GOT3 (cell line): Measurements from ENCODE around the gene SELENOW.
A peak's percentile ranks its signal among the peaks of the same experiment; 100 is the strongest.
"Not testable (repeated sequence)": the region's sequence is repeated elsewhere in the genome, so short reads cannot be mapped to it uniquely, and the experiment has no call there.

Experiments
- DNase-seq: peaks from one replicate; lab custom pipeline; 2025; ENCODE audit warnings: mixed read lengths; lab: John Stamatoyannopoulos, UW

Gene SELENOW

DNA sequence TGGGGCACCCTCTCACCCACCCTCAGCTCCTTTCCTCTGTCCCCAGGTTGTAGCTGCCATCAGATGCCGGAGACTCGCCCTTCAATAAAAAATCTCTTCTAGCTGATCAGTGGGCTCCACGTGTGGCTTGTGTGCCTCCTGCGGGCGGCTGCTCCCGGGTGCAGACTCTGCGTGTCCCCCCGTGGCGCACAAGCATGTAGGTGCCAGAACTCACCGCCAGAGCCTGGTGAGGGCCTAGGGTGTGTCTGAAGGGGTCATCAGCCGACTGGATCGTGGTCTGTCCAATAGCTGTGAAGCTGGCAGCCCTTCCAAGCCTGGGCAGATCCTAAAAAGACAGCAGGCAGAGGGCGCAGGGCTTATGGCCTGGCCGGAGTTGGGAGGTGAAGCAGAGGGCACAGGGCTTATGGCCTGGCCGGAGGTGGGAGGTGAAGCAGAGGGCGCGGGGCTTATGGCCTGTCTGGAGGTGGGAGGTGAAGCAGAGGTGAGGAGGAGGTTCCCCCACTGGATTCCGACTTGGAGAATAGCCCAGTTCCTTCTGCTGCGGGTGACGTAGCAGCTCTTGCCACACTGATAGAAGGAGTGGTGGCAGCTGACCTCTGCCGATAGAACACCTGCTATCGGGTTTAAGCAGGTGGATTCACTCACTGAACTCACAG lies 21.4 kb upstream of the SELENOW start:
- no peak for DNase-seq

DNA sequence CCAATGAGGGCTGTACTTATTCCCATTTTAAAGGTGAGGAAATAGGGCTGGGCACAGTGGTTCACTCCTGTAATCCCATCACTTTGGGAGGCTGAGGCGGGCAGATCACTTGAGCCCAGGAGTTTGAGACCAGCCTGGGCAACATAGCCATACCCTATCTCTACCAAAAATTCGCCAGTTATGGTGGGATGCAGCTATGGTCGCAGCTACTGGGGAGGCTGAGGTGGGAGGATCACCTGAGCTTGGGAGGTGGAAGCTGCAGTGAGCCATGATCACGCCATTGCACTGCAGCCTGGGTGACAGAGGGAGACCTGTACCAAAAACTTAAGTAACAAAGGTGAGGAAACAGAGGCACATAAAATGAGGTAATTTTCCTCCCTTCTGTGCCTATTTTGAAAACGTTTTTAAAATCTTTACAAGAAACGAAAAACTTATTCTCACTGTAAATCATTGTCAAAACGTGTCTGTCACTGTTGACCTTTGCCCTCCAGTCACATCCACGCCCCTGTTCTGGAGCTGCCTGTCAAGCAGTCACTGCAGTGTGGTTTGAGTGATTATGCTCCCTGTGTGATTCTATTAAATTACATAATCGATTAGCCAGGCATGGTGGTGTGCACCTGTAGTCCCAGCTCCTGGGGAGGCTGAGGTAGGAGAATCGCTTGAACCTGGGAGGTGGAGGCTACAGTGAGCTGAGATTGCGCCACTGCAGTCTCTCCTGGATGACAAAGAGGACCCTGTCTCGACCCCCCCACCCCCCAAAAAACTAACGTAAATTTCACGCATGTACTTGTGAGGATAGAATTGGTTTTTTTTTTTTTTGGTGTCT lies 20.7 kb upstream of the SELENOW start:
- no peak for DNase-seq

DNA sequence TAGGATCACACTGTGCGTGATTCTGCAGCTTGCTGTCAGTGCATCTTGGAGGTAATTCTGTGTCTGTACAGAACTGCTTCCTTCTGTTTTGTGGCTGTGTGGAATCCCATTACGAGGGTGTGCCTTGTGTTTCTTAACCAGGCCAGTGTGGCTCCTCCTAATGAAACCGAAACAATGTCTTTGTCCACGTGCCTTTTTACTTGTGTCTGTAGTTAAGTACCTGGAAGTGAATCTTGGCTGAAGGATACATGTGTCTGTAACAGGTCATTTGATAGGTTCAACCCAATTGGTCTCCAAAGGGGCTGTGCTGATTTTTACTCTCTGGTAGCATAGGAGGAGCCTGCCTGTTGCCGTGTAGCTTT lies 20.1 kb upstream of the SELENOW start:
- no peak for DNase-seq

DNA sequence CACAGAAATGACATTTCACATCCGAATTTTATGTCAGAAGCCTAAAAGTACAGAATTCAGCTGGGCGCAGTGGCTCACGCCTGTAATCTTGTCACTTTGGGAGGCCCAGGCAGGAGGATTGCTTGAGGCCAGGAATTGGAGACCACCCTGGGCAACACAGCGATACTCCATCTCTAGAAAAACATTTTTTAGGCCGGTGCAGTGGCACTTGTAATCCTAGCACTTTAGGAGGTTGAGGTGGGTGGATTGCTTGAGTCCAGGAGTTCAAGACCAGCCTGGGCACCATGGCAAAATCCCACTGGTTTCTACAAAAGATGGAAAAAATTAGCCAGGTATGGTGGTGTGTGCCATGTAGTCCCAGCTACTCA lies 17.9 kb upstream of the SELENOW start:
- DNase-seq: no peak

DNA sequence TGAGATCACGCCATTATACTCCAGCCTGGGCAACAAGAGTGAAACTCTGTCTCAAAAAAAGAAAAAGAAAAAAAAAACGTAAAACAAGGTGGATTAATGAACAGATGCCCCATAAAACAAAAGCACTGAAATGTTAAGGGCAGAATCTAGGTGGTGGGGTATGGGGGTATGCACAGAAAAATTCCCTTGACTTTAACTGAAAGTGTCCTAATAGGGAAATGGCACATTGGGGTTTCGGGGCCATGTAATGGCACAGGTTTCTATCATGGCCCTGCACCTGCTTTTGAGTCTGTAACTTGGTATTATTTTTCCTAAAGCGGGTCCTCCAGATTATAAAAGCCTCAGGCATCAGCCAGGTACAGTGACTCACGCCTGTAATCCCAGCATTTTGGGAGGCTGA lies 16.9 kb upstream of the SELENOW start:
- DNase-seq: no peak

DNA sequence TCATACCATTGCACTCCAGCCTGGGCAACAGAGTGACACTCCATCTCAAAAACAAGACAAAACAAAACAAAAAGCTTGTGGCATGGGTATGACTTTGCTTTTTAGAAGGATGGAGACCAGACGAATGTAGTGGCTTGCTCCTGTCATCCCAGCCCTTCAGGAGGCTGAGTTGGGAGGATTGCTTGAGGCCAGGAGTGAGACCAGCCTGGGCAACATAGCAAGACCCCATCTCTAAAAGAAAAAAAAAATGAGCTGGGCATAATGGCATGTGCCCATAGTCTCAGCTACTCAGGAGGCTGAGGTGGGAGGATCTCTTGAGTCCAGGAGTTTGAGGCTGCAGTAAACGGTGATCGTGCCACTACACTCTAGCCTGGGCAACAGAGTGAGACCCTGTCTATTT lies 16.4 kb upstream of the SELENOW start:
- no peak for DNase-seq

DNA sequence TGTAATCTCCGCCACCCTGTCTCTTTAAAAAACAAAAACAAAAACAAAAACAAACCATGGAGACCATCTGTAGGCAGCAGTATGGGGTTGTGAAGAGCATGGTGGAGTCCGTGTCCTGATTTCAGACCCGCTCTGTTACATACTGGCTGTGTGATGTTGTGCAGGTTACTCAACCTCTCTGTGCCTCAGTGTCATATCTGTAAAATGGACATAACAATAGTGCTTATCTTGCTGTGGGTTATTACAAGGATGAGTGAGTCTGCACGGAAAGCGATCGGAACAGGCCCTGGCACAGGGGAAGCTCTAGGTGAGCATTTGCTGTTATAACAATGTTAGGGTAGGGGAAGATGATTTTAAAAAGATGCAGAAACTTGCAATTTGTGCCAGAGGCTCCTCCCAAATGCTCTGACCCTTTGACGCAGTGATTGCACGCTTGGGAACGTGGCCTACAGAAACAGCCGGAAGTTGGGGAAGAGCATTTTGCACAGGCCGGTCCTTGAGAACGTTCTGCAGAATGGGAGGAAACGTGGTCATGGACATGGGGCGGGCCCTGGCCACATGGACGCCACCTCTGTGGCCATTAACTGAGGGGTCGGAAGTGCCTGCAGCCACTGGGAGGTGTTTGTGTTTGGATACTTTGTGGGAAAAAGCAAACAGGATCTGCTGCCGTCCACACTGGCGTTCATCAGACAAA lies 15.7 kb upstream of the SELENOW start:
- no peak for DNase-seq

DNA sequence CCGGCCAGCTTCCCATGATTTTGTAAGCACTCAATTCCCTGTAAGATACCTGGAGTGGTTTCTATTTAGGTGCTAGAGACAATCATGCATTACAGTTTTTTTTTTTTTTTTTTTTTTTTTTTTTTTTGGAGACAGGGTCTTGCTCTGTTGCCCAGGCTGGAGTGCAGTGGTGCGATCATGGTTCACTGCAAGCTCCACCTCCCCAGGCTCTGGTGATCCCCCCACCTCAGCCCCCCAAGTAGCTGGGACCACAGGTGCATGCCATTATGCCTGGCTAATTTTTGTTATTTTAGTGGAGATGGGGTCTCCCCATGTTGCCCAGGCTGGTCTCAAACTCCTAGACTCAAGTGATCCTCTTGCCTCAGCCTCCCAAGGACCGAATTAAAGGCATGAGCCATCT lies 13.8 kb upstream of the SELENOW start:
- DNase-seq: not testable (repeated sequence)

DNA sequence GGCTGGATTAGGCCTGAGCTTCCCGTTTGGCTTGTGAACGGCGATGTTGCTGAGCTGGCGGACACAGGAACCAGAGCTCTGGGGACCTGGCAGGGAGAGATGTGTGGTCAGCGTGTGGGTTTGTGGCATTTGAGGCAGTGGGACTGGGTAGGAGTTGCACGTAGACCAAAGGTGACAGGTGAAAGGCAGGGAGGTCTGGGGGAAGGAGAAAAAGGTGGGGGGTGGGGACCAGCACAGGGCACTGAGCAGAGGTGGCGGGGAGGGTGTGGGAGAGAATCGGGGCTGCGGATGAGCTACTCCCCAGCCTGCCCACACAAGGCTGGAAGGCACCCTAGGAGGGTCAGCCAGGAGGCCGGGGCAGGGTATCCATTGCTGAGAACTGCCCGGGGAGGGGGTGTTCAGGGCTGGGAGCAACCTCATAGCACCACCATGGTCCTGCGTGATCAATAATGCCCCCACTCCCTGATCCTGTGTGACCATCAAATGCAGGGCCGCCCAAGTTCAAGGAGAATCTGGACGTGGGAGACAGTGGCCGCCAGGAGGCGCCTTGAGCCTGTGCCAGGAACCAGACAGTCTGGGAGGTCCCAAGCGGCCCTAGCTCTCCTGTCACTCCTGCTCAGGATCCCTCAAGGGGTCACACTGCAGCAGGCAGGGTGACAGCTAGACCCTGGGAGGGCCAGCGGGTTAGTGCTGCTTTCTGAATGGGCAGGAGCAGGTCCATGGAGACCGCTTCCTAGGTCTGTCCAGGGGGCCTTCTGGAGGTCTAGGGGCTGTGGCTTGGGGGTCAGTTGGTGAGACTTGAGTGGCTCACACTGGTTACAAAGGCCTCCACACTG lies 12.8 kb upstream of the SELENOW start:
- DNase-seq: peak; percentile 6

DNA sequence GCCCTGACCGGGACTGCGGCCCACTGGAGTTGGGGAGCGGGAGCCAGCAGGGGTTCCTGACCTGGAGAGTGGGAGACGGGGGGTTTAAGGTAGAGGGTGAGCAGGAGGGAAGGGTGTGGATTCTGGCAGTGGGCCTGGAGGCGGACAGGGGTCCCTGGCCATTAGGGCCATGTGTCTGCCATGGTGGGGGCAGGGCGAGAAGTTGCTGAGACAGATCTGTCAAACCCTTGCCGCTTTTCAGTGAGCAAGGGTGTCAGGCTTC lies 12.2 kb upstream of the SELENOW start:
- DNase-seq: no peak

DNA sequence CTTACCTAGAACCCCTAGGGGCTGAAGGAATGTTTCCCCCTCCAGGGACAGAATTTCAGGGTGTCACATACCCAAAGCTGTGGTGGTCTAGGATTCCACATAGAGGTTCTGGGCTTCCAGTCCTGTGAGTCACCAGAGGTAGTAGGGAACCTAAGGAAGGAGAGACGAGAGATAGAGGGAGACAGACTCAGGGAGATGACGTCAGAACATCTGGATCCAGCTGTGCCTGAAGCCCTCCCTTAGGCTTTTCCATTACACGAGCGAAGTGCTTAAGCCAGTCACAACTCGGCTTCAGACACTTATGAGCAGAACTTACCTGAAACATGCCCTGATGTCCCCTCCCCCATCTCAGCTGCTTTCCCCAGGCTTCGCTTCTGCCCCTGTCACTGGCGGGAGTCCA lies 11.8 kb upstream of the SELENOW start:
- no peak for DNase-seq

DNA sequence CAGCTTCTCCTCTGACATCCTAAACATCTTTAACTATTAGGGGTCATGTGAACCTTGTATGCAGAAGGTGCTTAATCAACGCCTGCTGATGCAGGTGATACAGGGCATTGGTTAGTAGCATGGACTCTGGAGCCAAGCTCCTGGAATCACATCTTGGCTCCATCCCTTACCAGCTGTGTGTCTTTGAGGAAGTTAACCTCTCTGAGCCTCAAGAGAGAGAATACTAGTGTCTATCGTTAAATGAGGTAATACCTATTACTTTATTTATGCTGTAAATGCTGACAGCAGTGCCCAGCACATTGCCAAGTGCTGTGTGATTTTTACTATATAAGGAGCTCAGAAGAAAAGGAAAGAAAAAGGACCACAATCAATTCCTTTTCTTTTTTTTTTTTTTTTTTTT lies 11.2 kb upstream of the SELENOW start:
- no peak for DNase-seq

DNA sequence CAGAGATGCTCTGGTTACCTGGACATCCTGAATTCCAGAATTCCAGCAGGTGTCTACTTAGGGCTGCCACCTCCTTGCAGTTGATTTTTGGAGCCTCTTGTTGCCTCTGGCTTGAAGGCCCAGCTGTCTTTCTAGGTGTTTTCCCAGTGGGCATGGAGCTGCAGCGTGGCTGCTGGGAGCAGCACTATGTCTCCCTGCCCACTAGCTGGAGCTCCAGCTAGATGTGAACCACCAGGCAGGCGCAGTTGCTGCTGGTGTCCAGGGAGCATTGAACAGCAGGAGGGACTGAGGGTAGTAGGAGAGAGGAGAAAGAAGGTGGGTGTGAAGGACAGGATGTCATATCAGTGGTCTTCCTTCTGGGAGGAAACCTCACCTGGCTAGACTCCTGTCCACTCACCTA lies 9.9 kb upstream of the SELENOW start:
- DNase-seq: no peak

DNA sequence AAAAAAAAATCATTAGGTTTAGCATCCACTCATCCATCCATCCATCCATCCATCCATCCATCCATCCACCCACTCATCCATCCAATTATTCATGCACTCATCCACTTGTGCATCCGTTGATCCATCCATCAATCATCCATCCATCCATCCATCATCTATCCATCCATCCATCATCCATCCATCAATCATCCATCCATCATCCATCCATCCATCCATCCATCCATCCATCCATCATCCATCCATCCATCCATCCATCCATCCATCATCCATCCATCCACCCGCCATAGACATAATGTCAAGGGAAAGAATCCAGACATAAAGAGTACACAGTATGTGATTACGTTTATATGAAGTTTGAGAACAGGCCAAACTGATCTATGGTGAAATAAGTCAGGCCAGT lies 9.0 kb upstream of the SELENOW start:
- no peak for DNase-seq

DNA sequence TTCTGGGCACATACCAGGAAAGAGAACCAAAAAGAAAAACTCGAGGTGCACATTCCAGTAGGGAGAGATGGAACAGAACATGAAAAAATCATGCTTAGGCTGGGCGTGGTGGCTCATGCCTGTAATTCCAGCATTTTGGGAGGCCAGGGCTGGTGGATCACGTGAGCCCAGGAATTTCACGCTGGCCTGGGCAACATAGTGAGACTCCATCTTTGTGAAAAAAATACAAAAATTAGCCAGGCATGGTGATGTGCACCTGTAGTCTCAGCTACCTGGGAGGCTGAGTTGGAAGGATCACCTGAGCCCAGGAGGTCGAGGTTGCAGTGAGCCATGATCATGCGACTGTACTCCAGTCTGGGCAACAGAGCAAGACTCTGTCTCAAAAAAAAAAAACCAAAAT lies 7.2 kb upstream of the SELENOW start:
- DNase-seq: not testable (repeated sequence)

DNA sequence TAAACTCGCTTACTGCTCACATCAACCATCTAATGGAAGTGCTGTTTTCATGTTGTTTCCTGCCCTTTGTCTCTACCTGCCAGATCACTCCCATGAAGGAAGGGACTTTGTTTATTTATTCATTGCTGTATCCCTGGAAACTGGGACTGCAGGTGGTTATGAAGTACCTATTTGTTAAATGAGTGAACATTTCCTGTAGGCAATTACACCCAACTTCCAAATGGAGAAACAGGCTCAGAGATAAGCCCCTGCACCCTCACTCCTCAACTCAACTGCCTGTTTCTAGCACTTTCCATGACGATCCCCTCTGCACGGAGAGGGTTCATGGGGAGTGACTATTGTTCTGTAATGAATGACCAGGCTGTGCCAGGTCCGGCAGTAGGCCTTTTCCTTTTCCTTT lies 1.9 kb upstream of the SELENOW start:
- DNase-seq: no peak

DNA sequence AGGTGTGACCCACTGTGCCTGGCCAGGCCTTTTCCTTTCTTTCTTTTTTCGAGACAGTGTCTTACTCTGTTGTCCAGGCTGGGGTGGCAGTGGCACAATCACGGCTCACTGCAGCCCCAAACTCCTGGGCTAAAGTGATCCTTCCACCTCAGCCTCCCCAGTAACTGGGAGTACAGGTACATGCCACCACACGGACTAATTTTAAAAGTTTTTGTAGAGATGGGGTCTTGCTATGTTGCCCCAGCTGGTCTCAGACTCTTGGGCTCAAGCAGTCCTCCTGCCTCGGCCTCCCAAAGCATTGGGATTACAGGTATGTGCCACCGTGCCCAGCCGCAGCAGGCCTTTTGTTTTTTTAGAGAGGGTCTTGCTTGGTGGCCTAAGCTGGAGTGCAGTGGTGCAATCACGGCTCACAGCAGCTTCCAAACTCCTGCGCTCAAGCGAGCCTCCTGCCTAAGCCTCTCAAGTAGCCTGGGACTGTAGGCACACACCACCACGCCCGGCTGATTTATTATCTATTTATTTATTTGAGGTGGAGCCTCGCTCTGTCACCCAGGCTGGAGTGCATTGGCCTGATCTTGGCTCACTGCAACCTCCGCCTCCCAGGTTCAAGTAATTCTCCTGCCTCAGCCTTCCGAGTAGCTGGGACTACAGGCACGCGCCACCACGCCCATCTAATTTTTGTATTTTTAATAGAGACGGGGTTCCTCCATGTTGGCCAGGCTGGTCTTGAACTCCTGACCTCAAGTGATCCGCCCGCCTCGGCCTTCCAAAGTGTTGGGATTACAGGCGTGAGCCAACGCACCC lies 1.1 kb upstream of the SELENOW start:
- not testable (repeated sequence) for DNase-seq

DNA sequence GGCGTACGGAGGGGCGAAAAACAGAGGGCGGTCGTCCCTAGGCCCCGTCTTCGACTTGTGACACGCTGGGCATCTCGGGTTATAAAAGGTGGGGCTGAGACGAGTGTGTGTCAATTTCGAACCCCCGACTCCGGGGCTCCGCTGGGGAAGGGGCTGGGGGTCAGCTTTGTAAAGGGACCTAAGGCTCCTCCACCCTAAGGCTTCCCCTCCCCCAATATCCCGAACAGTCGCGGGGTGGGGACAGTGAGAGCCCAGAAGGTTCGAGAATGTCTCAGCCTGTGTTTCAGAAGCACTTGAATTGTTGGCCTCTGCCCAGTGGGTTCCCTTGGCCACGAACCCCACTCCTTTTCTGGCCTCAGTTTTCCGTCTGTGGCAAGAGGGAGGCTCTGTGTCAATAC lies 450 bp downstream of the SELENOW start:
- no peak for DNase-seq

DNA sequence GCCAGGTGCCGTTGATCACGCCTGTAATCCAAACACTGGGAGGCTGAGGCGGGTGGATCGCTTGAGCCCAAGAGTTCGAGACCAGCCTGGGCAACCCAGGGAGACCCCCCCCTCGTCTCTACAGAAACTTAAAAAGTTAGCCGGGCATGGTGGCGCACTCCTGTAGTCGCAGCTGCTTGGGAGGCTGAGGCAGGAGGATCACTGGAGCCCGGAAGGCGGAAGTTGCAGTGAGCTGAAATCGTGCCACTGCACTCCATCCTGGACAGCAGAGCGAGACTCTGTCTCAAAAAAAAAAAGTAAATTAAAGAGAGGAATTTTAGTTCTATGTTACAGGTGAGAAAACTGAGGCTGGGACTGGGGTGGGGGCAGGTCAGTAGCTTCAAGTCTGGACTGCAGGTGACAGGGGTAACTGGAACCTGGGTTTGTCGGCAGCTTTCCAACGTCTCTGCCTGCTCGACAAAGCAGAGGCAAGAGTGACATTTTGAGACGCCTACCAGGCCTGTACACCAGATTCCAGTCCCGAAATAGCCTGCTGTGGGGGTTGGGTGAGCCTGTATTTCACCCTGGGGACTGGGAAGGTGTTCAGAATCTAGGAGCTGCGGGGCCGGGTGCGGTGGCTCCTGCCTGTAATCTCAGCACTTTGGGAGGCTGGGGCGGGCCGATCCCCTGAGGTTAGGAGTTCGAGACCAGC lies 1.2 kb downstream of the SELENOW start:
- DNase-seq: no peak

DNA sequence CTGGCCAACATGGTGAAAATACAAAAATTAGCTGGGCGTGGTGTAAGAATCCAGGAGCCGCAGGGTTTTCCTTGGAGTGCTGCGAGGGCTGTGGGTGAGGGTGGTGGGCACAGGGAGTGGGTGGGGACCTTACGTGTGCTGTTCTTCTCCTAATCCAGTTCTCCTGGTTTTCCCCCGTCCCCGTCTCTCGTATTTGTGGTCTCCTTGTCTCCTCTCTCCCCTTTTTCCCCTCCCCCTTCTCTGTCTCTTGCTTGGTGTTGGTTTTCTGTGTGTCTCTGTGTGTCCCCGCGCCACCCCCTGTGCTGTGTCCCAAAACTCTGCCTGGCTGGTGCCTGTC lies 1.7 kb downstream of the SELENOW start:
- no peak for DNase-seq

DNA sequence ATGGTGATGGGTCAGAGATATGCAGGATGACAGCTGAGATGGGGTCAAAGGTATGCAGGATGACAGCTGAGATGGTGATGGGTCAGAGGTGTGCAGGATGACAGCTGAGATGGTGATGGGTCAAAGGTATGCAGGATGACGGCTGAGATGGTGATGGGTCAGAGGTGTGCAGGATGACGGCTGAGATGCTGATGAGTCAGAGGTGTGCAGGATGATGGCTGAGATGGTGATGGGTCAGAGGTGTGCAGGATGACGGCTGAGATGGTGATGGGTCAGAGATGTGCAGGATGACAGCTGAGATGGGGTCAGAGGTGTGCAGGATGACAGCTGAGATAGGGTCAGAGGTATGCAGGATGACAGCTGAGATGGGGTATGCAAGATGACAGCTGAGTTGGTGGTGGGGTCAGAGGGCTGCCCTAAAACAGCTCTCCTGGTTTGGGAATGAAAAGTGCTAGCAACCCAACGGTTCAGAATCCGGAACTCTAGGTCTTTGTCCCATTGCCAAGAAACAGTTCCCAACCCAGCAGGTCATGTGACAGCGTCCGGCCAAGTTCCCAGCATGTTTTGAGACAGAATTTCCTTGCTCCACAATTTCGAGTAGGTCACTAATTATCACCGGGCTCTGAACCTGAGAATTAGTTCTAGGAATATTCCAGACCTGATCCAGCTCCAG lies 3.2 kb downstream of the SELENOW start:
- DNase-seq: no peak
